CD4-positive, alpha-beta T cell (primary cell): ENCODE data around the gene GALE. TPM values are rescaled to one million over a fixed set of nuclear protein-coding genes. Genes with fewer than 3 reads are reported as not detected.

Experiments
- ATAC-seq: fragments of 200-7000 bp; cut with Tn5 transposase; one replicate; pipeline ENCODE4 v1.10.0; 2022; ENCODE audit warnings: mild to moderate bottlenecking; ENCODE audit not compliant: poor library complexity
- CTCF ChIA-PET: fragments of 350-600 bp; sonication (Branson Sonifier 250); formaldehyde crosslinking; loops from one replicate; lab custom pipeline; 2021; ENCODE audit warnings: antibody characterized with exemption, inconsistent platforms; lab: Charles Lee
- POLR2A ChIA-PET: fragments of 350-600 bp; sonication (Branson Sonifier 250); formaldehyde crosslinking; loops from one replicate; lab custom pipeline; 2021; ENCODE audit warnings: antibody characterized with exemption, inconsistent platforms; lab: Charles Lee
- DNase-seq, 14 experiments: peaks; one replicate each; pipeline ENCODE4 v3.0.0-alpha.2; 2013 to 2020; ENCODE audit warnings: mixed read lengths in 2 of 14
- H3K27ac ChIP-seq, 2 donors: one replicate each; pipeline versions ENCODE4 v1.5.1 to v1.7.0; 2013; ENCODE audit warnings: low read length in 2 of 2, low read depth in 1 of 2, mild to moderate bottlenecking in 1 of 2
- H3K27me3 ChIP-seq, 2 experiments: 1 replicate in 1 of 2; 2 replicates in 1 of 2; pipeline versions ENCODE4 v1.6.1 to v1.7.0; 2013; ENCODE audit warnings: low read length in 2 of 2, control low read depth in 1 of 2, mild to moderate bottlenecking in 1 of 2, moderate library complexity in 1 of 2; ENCODE audit not compliant: insufficient read depth in 2 of 2, control insufficient read depth in 1 of 2
- H3K36me3 ChIP-seq: one replicate; pipeline ENCODE4 v1.6.1; 2013; ENCODE audit warnings: low read length, control low read depth; ENCODE audit not compliant: insufficient read depth
- H3K4me1 ChIP-seq: one replicate; pipeline ENCODE4 v1.6.1; 2013; ENCODE audit warnings: low read length, control low read depth; ENCODE audit not compliant: insufficient read depth
- H3K4me3 ChIP-seq: one replicate; pipeline ENCODE4 v1.5.1; 2013; ENCODE audit warnings: mild to moderate bottlenecking, low read length, moderate library complexity
- H3K9me3 ChIP-seq, 2 experiments: 1 replicate in 1 of 2; 2 replicates in 1 of 2; pipeline versions ENCODE4 v1.6.1 to v1.7.0; 2013; ENCODE audit warnings: low read length in 2 of 2, mild to moderate bottlenecking in 2 of 2, control low read depth in 1 of 2, moderate library complexity in 1 of 2; ENCODE audit not compliant: control insufficient read depth in 1 of 2, insufficient read depth in 1 of 2
- H3K27ac Mint-ChIP-seq: one replicate; pipeline ENCODE4 v1.8.0; 2020; ENCODE audit warnings: mixed read lengths
- H3K27me3 Mint-ChIP-seq: one replicate; pipeline ENCODE4 v1.8.0; 2021; ENCODE audit warnings: mixed read lengths
- H3K36me3 Mint-ChIP-seq: one replicate; pipeline ENCODE4 v1.8.0; 2021; ENCODE audit warnings: low read depth, mixed read lengths
- H3K4me1 Mint-ChIP-seq: one replicate; pipeline ENCODE4 v1.8.0; 2021; ENCODE audit warnings: low read depth, mixed read lengths
- H3K4me3 Mint-ChIP-seq: one replicate; pipeline ENCODE4 v1.8.0; 2020; ENCODE audit warnings: mild to moderate bottlenecking, mixed read lengths
- H3K9me3 Mint-ChIP-seq: one replicate; pipeline ENCODE4 v1.8.0; 2020; ENCODE audit warnings: mixed read lengths
- CTCF ChIP-seq: fragments of 200-600 bp; IDR thresholded peaks from one replicate; pipeline ENCODE4 v1.8.0; 2022; ENCODE audit warnings: antibody characterized with exemption, mild to moderate bottlenecking
- intact Hi-C, 2 experiments: fragments of 100-400 bp; cut with DNase I in 1 of 2; cut with micrococcal nuclease in 1 of 2; formaldehyde crosslinking; loops; one replicate each; pipeline versions ENCODE4 v1.15.1 to v1.9.0; 2023 to 2025; cut with DNase I, micrococcal nuclease
- total RNA-seq, 174 experiments: library from RNA in 2 of 174; stranded (reverse) in 2 of 174; gene quantifications; one replicate each; pipeline ENCODE4 v1.2.3 and lab custom pipeline; 2021 to 2026

Gene GALE
- total RNA-seq, 2 experiments from 2014 or later = 5.4 to 6.9 TPM

- ATAC-seq = no peak
- intact Hi-C loops = loop anchor here in 1 of 2 experiments (10.0 kb wide), 1 partner anchor 1446 kb away; the partner anchor contains the start of gene RSRP1
- Mint-ChIP-seq H3K4me1 (peaks cover 14% of the 10 kb centered on the region), H3K27me3 (no peaks in the 10 kb centered on the region), H3K27ac (peak overlapping the region; percentile 72), H3K9me3 (no peaks in the 10 kb centered on the region), H3K4me3 (peak overlapping the region; percentile 97), H3K36me3 (peaks cover 20% of the 10 kb centered on the region)
- Histone ChIP-seq H3K4me3 (peak overlapping the region; percentile 81), H3K27me3 (no peaks in the 10 kb centered on the region), H3K4me1 (peaks cover 27% of the 10 kb centered on the region), H3K9me3 (no peaks in the 10 kb centered on the region), H3K27ac (peak overlapping the region in 1 of 2 donors; percentile 34), H3K36me3 (peaks cover 25% of the 10 kb centered on the region)
- ChIA-PET POLR2A (interaction anchor here (0.9 to 4.9 kb wide), 6 partner anchors 8 to 181 kb away, joined by 3 to 40 read pairs (median 11); partner anchors contain the start of genes ELOA, HMGCL, LYPLA2 and PITHD1), CTCF (interaction anchor here (3.2 to 4.3 kb wide), 2 partner anchors 11 to 27 kb away, joined by 12 to 13 read pairs; no protein-coding TSS in a partner anchor)
- no peak for DNase-seq
- no peak for TF ChIP-seq CTCF
These were observed 1.3 kb downstream of the GALE start for GRCh38 chr1:23799255-23799569.

GRCh38 chr1:23798662-23799142 is 1.9 kb downstream of the GALE start:
- no peaks in the 10 kb centered on the region for H3K27me3 Mint-ChIP-seq
- no peak overlapping the region for H3K4me3 ChIP-seq
- peak in 1 of 14 experiments; percentile 53 for DNase-seq
- no peak for TF ChIP-seq CTCF
- peaks cover 27% of the 10 kb centered on the region for H3K4me1 ChIP-seq
- no peaks in the 10 kb centered on the region for H3K9me3 ChIP-seq
- peaks cover 14% of the 10 kb centered on the region for H3K4me1 Mint-ChIP-seq
- no peak for ATAC-seq
- H3K9me3 Mint-ChIP-seq = no peaks in the 10 kb centered on the region
- intact Hi-C loops = loop anchor here in 1 of 2 experiments (10.0 kb wide), 1 partner anchor 1446 kb away; the partner anchor contains the start of gene RSRP1
- CTCF ChIA-PET = interaction anchor here (0.6 to 4.3 kb wide), 4 partner anchors 12 to 865 kb away, joined by 3 to 13 read pairs (median 4); no protein-coding TSS in a partner anchor
- peak overlapping the region; percentile 97 for H3K4me3 Mint-ChIP-seq
- H3K27ac Mint-ChIP-seq = peak overlapping the region; percentile 72
- peak overlapping the region in 1 of 2 donors; percentile 34 for H3K27ac ChIP-seq
- H3K36me3 Mint-ChIP-seq = peaks cover 20% of the 10 kb centered on the region
- H3K27me3 ChIP-seq = no peaks in the 10 kb centered on the region
- POLR2A ChIA-PET = interaction anchor here (0.9 to 4.9 kb wide), 5 partner anchors 12 to 182 kb away, joined by 3 to 32 read pairs (median 6); partner anchors contain the start of genes ELOA, HMGCL, PITHD1 and SRSF10
- peaks cover 25% of the 10 kb centered on the region for H3K36me3 ChIP-seq

GRCh38 chr1:23797478-23798448 is 2.8 kb downstream of the GALE start:
- H3K9me3 ChIP-seq = no peaks in the 10 kb centered on the region
- DNase-seq = no peak
- no peak for ATAC-seq
- no peaks in the 10 kb centered on the region for H3K27me3 ChIP-seq
- peak overlapping the region; percentile 51 for H3K4me3 Mint-ChIP-seq
- POLR2A ChIA-PET = interaction anchor here (2.0 kb wide), 1 partner anchor 19 kb away, joined by 16 read pairs; the partner anchor contains the start of gene PITHD1
- H3K27ac Mint-ChIP-seq = no peak overlapping the region
- H3K9me3 Mint-ChIP-seq = no peaks in the 10 kb centered on the region
- CTCF ChIA-PET = interaction anchor here (0.6 to 1.4 kb wide), 4 partner anchors 13 to 866 kb away, joined by 3 to 5 read pairs (median 4); no protein-coding TSS in a partner anchor
- peaks cover 18% of the 10 kb centered on the region for H3K4me1 Mint-ChIP-seq
- TF ChIP-seq CTCF = no peak
- peaks cover 20% of the 10 kb centered on the region for H3K36me3 Mint-ChIP-seq
- H3K27me3 Mint-ChIP-seq = no peaks in the 10 kb centered on the region
- peaks cover 35% of the 10 kb centered on the region for H3K4me1 ChIP-seq
- H3K27ac ChIP-seq = no peak overlapping the region
- no peak overlapping the region for H3K4me3 ChIP-seq
- H3K36me3 ChIP-seq = peaks cover 33% of the 10 kb centered on the region
- intact Hi-C loops = loop anchor here in 1 of 2 experiments (10.0 kb wide), 1 partner anchor 1447 kb away; the partner anchor contains the start of gene RSRP1
